Osteoblast (primary cell): ENCODE data around the gene PRKAG2. TPM values are rescaled to one million over a fixed set of nuclear protein-coding genes. Genes with fewer than 3 reads are reported as not detected.

Experiments used
- DNase-seq: peaks from one replicate; pipeline ENCODE4 v3.0.0; 2011; ENCODE audit warnings: low spot score, mixed read lengths; ENCODE audit not compliant: insufficient read length; ENCODE audit errors: missing footprints
- H2AFZ ChIP-seq: 2 replicates; pipeline ENCODE4 v1.6.0; 2011; ENCODE audit warnings: mild to moderate bottlenecking, low read length
- H3K27ac ChIP-seq: 2 replicates; pipeline ENCODE4 v1.5.1; 2011; ENCODE audit warnings: mild to moderate bottlenecking, low read depth, low read length, moderate library complexity
- H3K27me3 ChIP-seq: 2 replicates; pipeline ENCODE4 v1.6.0; 2012; ENCODE audit warnings: mild to moderate bottlenecking, control low read depth, inconsistent platforms, low read length, moderate library complexity; ENCODE audit not compliant: insufficient read depth
- H3K36me3 ChIP-seq: 2 replicates; pipeline ENCODE4 v1.5.1; 2011; ENCODE audit warnings: mild to moderate bottlenecking, low read length, control low read depth, moderate library complexity; ENCODE audit not compliant: insufficient read depth
- H3K4me1 ChIP-seq: 2 replicates; pipeline ENCODE4 v1.5.1; 2011; ENCODE audit warnings: mild to moderate bottlenecking, low read length, control low read depth, moderate library complexity; ENCODE audit not compliant: insufficient read depth
- H3K4me2 ChIP-seq: 2 replicates; pipeline ENCODE4 v1.6.0; 2011; ENCODE audit warnings: mild to moderate bottlenecking, low read length; ENCODE audit not compliant: insufficient read depth
- H3K4me3 ChIP-seq: fragments of 200-600 bp; sonication (generic); 3 replicates; pipeline ENCODE4 v1.5.1; 2012; ENCODE audit warnings: mild to moderate bottlenecking, low read length, inconsistent platforms; ENCODE audit not compliant: insufficient read depth
- H3K79me2 ChIP-seq: 2 replicates; pipeline ENCODE4 v1.6.0; 2012; ENCODE audit warnings: mild to moderate bottlenecking, low read length, control low read depth, inconsistent platforms; ENCODE audit not compliant: insufficient read depth
- H3K9me3 ChIP-seq: 2 replicates; pipeline ENCODE4 v1.5.1; 2011; ENCODE audit warnings: low read depth, low read length, control low read depth
- H4K20me1 ChIP-seq: 2 replicates; pipeline ENCODE4 v1.6.0; 2012; ENCODE audit warnings: mild to moderate bottlenecking, low read length, control low read depth; ENCODE audit not compliant: insufficient read depth
- total RNA-seq: library from RNA; depleted of rRNA; stranded (reverse); fragments of >200 nt; gene quantifications from 2 replicates; pipeline ENCODE4 v1.2.3, GENCODE V29; 2012
- TF ChIP-seq, protein P1 (sequence below): IDR thresholded peaks from 2 replicates; pipeline ENCODE4 v1.5.1; 2011; ENCODE audit warnings: mild to moderate bottlenecking, low read depth, low read length, moderate library complexity; ENCODE audit errors: extremely low read depth

Gene PRKAG2
- total RNA-seq, 1 donor: 20.6 TPM

DNA sequence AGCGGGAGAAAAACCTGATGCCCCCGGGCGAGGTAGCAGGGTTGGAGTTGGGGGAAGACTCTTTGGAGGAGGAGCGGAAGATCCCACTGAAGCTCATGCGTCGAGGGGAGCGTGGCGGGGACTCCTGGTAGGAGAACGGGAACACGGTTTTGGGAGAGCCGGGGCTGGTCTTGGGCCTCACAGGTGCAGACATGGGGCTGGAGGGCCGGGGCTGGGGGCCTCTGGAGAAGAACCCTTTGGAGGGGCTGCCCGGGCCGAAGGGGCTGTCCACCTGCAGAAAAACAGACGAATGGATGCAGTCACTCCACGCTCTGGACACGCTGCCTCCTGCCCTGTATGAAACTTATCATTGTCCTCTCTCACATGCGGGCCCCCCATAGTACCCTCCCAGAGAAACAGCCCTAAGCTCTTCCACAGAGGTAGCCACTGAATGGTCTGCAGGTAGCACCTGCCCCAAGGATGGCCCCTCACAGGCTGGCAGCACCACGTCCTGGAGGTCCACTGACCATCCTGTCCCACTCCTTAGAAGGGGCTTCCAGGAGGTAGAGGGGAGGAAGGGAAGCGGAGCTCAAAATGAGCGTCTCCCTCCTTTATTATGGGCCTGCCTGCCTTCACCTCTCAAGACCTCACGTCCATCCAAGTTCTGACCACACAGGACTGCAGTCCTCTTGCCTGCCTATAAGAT is 95.6 kb downstream of the PRKAG2 start:
- TF ChIP-seq, protein P1, sequence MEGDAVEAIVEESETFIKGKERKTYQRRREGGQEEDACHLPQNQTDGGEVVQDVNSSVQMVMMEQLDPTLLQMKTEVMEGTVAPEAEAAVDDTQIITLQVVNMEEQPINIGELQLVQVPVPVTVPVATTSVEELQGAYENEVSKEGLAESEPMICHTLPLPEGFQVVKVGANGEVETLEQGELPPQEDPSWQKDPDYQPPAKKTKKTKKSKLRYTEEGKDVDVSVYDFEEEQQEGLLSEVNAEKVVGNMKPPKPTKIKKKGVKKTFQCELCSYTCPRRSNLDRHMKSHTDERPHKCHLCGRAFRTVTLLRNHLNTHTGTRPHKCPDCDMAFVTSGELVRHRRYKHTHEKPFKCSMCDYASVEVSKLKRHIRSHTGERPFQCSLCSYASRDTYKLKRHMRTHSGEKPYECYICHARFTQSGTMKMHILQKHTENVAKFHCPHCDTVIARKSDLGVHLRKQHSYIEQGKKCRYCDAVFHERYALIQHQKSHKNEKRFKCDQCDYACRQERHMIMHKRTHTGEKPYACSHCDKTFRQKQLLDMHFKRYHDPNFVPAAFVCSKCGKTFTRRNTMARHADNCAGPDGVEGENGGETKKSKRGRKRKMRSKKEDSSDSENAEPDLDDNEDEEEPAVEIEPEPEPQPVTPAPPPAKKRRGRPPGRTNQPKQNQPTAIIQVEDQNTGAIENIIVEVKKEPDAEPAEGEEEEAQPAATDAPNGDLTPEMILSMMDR: no peak
- Histone ChIP-seq H3K27ac (no peak overlapping the region), H3K9me3 (no peaks in the 10 kb centered on the region), H4K20me1 (no peaks in the 10 kb centered on the region), H2AFZ (no peak overlapping the region), H3K79me2 (no peaks in the 10 kb centered on the region), H3K36me3 (no peaks in the 10 kb centered on the region), H3K27me3 (peaks cover 18% of the 10 kb centered on the region), H3K4me1 (no peaks in the 10 kb centered on the region), H3K4me2 (no peak overlapping the region), H3K4me3 (no peak overlapping the region)
- DNase-seq: no peak

DNA sequence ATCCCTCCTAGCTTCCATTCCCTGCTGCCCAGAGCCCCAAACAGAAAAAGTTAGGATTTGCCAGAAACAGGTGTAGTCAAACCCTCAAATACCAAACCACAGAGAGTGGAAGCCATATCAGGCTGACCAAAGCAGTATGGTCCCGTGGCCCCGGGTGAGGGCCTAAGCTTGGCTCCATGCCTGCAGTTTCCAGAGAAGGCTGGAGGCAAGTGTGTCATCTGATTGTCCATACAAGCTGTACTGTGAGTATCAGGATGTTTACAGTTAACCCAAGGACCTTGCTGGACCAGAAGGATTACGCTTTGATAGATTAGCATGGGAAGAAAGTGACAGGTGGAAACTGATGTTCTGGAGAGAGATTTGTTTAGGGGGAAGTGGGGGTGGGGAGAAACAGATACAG is 96.3 kb downstream of the PRKAG2 start:
- DNase-seq: no peak

DNA sequence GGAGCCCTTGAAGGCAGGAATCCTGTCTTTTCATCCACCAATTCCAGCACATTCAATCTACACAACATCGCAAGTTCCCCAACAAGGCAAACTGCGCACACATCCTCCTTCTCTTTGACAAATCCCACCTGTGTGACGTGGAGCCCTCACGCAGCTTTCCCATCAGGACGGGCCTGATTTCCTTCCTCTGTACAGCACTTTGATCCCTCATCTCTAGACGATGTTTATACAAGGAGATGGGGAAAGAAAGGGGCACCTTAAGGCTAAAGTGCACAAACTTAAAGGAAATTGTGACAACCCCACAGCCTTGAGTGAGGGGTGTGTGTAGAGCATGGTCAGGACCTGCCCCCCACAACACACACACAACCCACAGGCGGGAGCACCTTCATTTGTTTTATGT is 97.2 kb downstream of the PRKAG2 start:
- TF ChIP-seq, protein P1: no peak
- H3K4me2 ChIP-seq: no peak overlapping the region
- H3K79me2 ChIP-seq: no peaks in the 10 kb centered on the region
- no peak overlapping the region for H2AFZ ChIP-seq
- no peak overlapping the region for H3K4me3 ChIP-seq
- no peaks in the 10 kb centered on the region for H3K9me3 ChIP-seq
- H3K27ac ChIP-seq: no peak overlapping the region
- DNase-seq: no peak
- H3K36me3 ChIP-seq: no peaks in the 10 kb centered on the region
- no peaks in the 10 kb centered on the region for H3K4me1 ChIP-seq
- H3K27me3 ChIP-seq: peaks cover 27% of the 10 kb centered on the region
- H4K20me1 ChIP-seq: no peaks in the 10 kb centered on the region

More for the DNA sequence above, 96.3 kb downstream of the PRKAG2 start:
- H3K4me3 ChIP-seq: no peak overlapping the region
- TF ChIP-seq, protein P1: no peak
- H3K27ac ChIP-seq: no peak overlapping the region
- H3K79me2 ChIP-seq: no peaks in the 10 kb centered on the region
- H3K9me3 ChIP-seq: no peaks in the 10 kb centered on the region
- peaks cover 18% of the 10 kb centered on the region for H3K27me3 ChIP-seq
- H2AFZ ChIP-seq: no peak overlapping the region
- H3K4me2 ChIP-seq: no peak overlapping the region
- H3K36me3 ChIP-seq: no peaks in the 10 kb centered on the region
- H3K4me1 ChIP-seq: no peaks in the 10 kb centered on the region
- no peaks in the 10 kb centered on the region for H4K20me1 ChIP-seq

DNA sequence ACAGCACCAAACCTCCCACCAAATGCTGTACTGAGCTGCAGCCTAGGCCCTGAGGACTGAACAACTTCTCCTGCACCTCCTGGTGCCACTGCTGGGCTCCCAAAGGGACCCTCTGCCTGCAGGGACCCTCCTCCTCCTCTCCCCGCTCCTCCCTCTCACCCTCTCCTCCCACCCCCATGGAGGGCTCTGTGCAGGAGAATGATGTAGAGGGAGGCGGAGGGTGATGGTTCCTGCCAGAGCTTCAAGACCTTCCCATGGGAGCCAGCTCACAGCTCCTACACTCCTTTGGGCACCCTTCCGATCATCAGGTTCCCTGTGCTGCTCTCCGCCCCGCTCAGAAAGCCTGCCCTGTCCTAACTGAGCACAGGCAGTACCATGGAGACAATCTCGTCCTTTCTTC is 97.7 kb downstream of the PRKAG2 start:
- no peak for DNase-seq
- no peaks in the 10 kb centered on the region for H3K9me3 ChIP-seq
- no peak overlapping the region for H3K4me2 ChIP-seq

More for the DNA sequence above, 97.7 kb downstream of the PRKAG2 start:
- TF ChIP-seq, protein P1: no peak
- Histone ChIP-seq H3K27ac (no peak overlapping the region), H3K79me2 (no peaks in the 10 kb centered on the region), H3K4me3 (no peak overlapping the region), H3K4me1 (no peaks in the 10 kb centered on the region), H4K20me1 (no peaks in the 10 kb centered on the region), H2AFZ (no peak overlapping the region), H3K36me3 (no peaks in the 10 kb centered on the region), H3K27me3 (peaks cover 28% of the 10 kb centered on the region)
